22Rv1 (cell line): ENCODE results near the gene CUTA.

Experiments
- CTCF ChIP-seq: fragments of 450-650 bp; IDR thresholded peaks from 2 replicates; pipeline ENCODE4 v1.5.1; 2017; ENCODE audit warnings: mild to moderate bottlenecking
- ZFX ChIP-seq: fragments of 450-650 bp; IDR thresholded peaks from 2 replicates; pipeline ENCODE4 v1.6.1; 2017; ENCODE audit warnings: antibody characterized with exemption, borderline replicate concordance

- TF ChIP-seq CTCF (peak; percentile 18), ZFX (no peak)
These were observed 9.8 kb upstream of the CUTA start for GRCh38 chr6:33427585-33428223.
